Stomach (tissue), 4 donors: ENCODE results near the gene KCNK5.

ENCODE experiments used
- CTCF ChIP-seq, 7 experiments: fragments of 450-650 bp in 4 of 7; fragments of 200-600 bp in 3 of 7; sonication (generic) in 3 of 7; IDR thresholded peaks; one replicate each; pipeline ENCODE4 v1.5.1; 2016 to 2019; ENCODE audit warnings: antibody characterized with exemption in 7 of 7, control low read depth in 2 of 7, mild to moderate bottlenecking in 1 of 7
- EP300 ChIP-seq: sonication (generic); formaldehyde crosslinking; IDR thresholded peaks from one replicate; pipeline ENCODE4 v1.6.1; 2017; ENCODE audit warnings: antibody characterized with exemption
- POLR2A ChIP-seq, 4 donors: fragments of 450-650 bp; IDR thresholded peaks; one replicate each; pipeline ENCODE4 v1.6.1; 2016; ENCODE audit warnings: antibody characterized with exemption in 4 of 4, control low read depth in 2 of 4, mild to moderate bottlenecking in 1 of 4, moderate library complexity in 1 of 4

- TF ChIP-seq EP300 (no peak), POLR2A (IDR thresholded peaks at IDR 0.05) (no peak), CTCF (IDR thresholded peaks at IDR 0.05) (no peak)
Observed at GRCh38 chr6:39189131-39189530, 40.1 kb downstream of the KCNK5 start.
